Pancreas (tissue), 10 donors: ENCODE data around the gene ZGRF1. TPM values are rescaled to one million over a fixed set of nuclear protein-coding genes. Genes with fewer than 3 reads are reported as not detected.

ENCODE experiments used
- ATAC-seq, 4 donors: fragments of 200-7000 bp; cut with Tn5 transposase; one replicate each; pipeline versions ENCODE4 v1.8.0 to v1.9.1; 2020; ENCODE audit warnings: mild to moderate bottlenecking in 4 of 4, moderate library complexity in 4 of 4
- DNase-seq, 6 donors: peaks; one replicate each; pipeline ENCODE4 v3.0.0-alpha.2; 2020
- FAIRE-seq: peaks from 2 replicates; lab custom pipeline; 2012; peaks lifted over from hg19 to GRCh38; lab: Jason Lieb, UNC
- H3K27ac ChIP-seq, 4 donors: fragments of 200-600 bp; sonication (generic); 1 replicate in 3 of 4; 2 replicates in 1 of 4; pipeline versions ENCODE4 v1.5.0 to v1.8.0; 2020
- H3K27me3 ChIP-seq, 4 donors: fragments of 200-600 bp; one replicate each; pipeline ENCODE4 v1.8.0; 2021
- H3K36me3 ChIP-seq, 3 donors: fragments of 200-600 bp; sonication (generic) in 1 of 3; one replicate each; pipeline versions ENCODE4 v1.5.0 to v1.8.0; 2020 to 2021
- H3K4me1 ChIP-seq, 3 donors: fragments of 200-600 bp; one replicate each; pipeline ENCODE4 v1.8.0; 2021
- H3K4me3 ChIP-seq, 4 donors: fragments of 200-600 bp; sonication (generic) in 2 of 4; one replicate each; pipeline versions ENCODE4 v1.5.0 to v1.8.0; 2020 to 2021
- H3K9me3 ChIP-seq, 4 donors: fragments of 200-600 bp; one replicate each; pipeline ENCODE4 v1.8.0; 2021
- WGBS, 2 donors: extraction: QIAGEN DNeasy Blood & Tissue Kit; methylation state at CpG; one replicate each; pipeline ENCODE4 v1.1.7; 2013; 5-methylcytosine and 5-hydroxymethylcytosine counted together
- intact Hi-C, 3 donors: fragments of 100-400 bp; cut with DNase I; formaldehyde crosslinking; loops; one replicate each; pipeline versions ENCODE4 v1.11.1 to v1.14.2; 2022
- polyA plus RNA-seq, 2 donors: library from polyadenylated mRNA; stranded (reverse); fragments of 200-250 nt; gene quantifications; one replicate each; pipeline ENCODE4 v1.2.3, GENCODE V29; 2013
- total RNA-seq, 6 donors: library from RNA; stranded (reverse); fragmentation: NEBNext Ultra II Directional in 4 of 6; extraction: Animal tissue kit (Norgen Biotek cat#: 25700) in 4 of 6; gene quantifications; one replicate each; pipeline versions ENCODE4 v1.2.1 to v1.2.4, GENCODE V29; 2021 to 2023
- TF ChIP-seq, protein P1 (sequence below), 4 donors: fragments of 200-600 bp; sonication (generic) in 3 of 4; IDR thresholded peaks; one replicate each; pipeline versions ENCODE4 v1.5.0 to v1.8.0; 2021; ENCODE audit warnings: antibody characterized with exemption in 4 of 4
- donor health status: healthy with polysubstance abuse.
- donor health status: DM: no; HTN: no; CAD: no; lungs with moderate emphysema.
- donor health status: DM: no; HTN: no; CAD: no.
- donor health status: control.
- donor health status: control.
- donor health status: Bipolar disorder and iron deficiency.
- donor health status: DM: yes; HTN: yes; CAD: no.
- donor health status: DM: no; HTN: no; CAD: no.
- donor health status: DM: no; HTN: no; CAD: no.
- donor health status: DM: yes; HTN: yes; CAD: no.

The ZGRF1 gene
- total and polyA plus RNA-seq, 8 donors = 0.82 to 4.9 (median 1.9) TPM

DNA sequence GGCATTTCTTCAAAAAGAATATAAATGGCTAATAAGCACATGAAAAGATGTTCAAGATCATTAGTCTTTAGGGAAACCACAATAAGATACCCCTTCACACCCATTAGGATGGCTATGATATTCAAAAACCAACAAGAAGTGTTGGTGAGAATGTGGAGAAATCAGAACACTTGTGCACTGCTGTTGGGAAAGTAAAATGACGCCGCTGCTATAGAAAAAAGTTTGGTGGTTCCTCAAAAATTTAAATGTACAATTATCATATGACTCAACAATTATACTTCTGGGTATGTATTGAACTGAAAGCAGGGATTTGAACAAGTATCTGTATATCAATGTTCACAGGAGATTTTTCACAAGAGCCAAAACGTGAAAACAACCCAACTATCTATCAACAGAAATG lies 91.4 kb downstream of the ZGRF1 start:
- no peaks in the 10 kb centered on the region for H3K36me3 ChIP-seq
- DNase-seq = no peak
- ATAC-seq = no peak
- intact Hi-C loops = no loop called here
- H3K4me3 ChIP-seq = no peak overlapping the region
- FAIRE-seq = no peak
- no peaks in the 10 kb centered on the region for H3K4me1 ChIP-seq
- H3K27ac ChIP-seq = no peak overlapping the region
- no peaks in the 10 kb centered on the region for H3K27me3 ChIP-seq
- TF ChIP-seq, protein P1, sequence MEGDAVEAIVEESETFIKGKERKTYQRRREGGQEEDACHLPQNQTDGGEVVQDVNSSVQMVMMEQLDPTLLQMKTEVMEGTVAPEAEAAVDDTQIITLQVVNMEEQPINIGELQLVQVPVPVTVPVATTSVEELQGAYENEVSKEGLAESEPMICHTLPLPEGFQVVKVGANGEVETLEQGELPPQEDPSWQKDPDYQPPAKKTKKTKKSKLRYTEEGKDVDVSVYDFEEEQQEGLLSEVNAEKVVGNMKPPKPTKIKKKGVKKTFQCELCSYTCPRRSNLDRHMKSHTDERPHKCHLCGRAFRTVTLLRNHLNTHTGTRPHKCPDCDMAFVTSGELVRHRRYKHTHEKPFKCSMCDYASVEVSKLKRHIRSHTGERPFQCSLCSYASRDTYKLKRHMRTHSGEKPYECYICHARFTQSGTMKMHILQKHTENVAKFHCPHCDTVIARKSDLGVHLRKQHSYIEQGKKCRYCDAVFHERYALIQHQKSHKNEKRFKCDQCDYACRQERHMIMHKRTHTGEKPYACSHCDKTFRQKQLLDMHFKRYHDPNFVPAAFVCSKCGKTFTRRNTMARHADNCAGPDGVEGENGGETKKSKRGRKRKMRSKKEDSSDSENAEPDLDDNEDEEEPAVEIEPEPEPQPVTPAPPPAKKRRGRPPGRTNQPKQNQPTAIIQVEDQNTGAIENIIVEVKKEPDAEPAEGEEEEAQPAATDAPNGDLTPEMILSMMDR (IDR thresholded peaks at IDR 0.05) = no peak
- H3K9me3 ChIP-seq = no peaks in the 10 kb centered on the region
- 86 to 93% methylated on average over 3 of the region's 3 CpGs for WGBS, 2 donors

DNA sequence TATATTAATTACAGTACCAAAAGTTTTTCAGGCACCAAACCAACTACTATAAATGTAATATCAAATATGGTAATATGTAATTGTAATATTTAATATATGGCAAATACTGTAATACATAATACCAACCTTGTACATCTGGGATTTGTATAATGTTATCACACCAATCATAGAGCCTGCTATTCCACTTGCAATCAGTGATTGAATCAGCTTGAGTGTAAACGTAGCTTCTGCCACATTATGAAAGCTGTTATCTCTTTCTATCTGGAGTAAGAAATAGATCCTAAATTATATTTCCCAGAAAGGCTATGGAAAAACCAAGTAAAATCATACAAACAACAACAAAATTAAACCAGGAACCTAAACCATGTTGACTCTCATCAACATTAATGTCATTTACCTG lies 96.0 kb downstream of the ZGRF1 start:
- Histone ChIP-seq H3K36me3 (no peaks in the 10 kb centered on the region), H3K27me3 (no peaks in the 10 kb centered on the region), H3K4me1 (no peaks in the 10 kb centered on the region), H3K4me3 (no peak overlapping the region), H3K27ac (no peak overlapping the region), H3K9me3 (no peaks in the 10 kb centered on the region)
- DNase-seq (no peak), FAIRE-seq (no peak), ATAC-seq (no peak)
- TF ChIP-seq, protein P1 (IDR thresholded peaks at IDR 0.05) = no peak
- intact Hi-C loops = no loop called here
- WGBS, 2 donors = 81 to 88% methylated on average over 1 of the region's 1 CpG

DNA sequence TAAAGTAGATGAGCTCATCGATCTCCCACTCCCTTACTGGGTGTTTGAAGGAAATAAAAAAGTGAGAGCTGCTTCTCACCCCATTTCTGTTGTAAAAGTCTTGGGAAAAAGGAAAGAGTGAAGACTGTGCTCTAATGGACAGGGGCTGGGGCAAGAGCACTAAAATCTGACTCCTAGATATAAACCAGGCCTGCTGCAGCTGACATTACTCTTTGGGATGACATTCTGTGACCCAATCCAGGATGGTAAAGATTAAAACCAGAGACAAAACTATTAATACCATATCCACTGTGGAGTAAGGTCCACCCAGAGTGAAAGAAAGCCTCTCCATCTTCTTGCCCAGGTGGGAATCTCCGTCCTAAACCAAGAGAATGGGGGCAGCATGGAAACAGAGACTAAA lies 100.6 kb downstream of the ZGRF1 start:
- Histone ChIP-seq H3K4me3 (no peak overlapping the region), H3K4me1 (no peaks in the 10 kb centered on the region), H3K27ac (no peak overlapping the region), H3K36me3 (no peaks in the 10 kb centered on the region), H3K27me3 (no peaks in the 10 kb centered on the region), H3K9me3 (no peaks in the 10 kb centered on the region)
- intact Hi-C loops = no loop called here
- 85 to 86% methylated on average over 2 of the region's 2 CpGs for WGBS, 2 donors
- TF ChIP-seq, protein P1 (IDR thresholded peaks at IDR 0.05) = no peak
- DNase-seq = no peak
- ATAC-seq = no peak
- no peak for FAIRE-seq

DNA sequence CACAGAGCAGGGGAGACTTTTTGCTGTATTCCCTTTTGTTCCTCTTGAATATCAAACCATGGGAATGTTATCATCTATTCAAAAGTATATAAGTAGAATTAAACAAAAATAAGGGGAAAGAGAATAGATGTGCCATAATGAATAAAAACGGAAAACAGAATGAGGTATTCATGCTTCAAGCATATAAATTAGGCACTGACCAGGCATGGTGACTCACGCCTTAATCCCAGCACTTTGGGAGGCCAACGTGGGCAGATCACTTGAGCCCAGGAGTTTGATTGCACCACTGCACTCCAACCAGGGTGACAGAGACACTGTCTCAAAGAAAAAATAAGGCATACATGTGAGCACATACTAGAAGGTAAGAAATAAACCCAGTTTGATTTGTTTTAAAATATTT lies 104.4 kb downstream of the ZGRF1 start:
- 71 to 76% methylated on average over 3 of the region's 3 CpGs for WGBS, 2 donors
- Histone ChIP-seq H3K27ac (no peak overlapping the region), H3K27me3 (no peaks in the 10 kb centered on the region), H3K4me1 (no peaks in the 10 kb centered on the region), H3K4me3 (no peak overlapping the region), H3K36me3 (no peaks in the 10 kb centered on the region), H3K9me3 (no peaks in the 10 kb centered on the region)
- DNase-seq (no peak), FAIRE-seq (no peak), ATAC-seq (no peak)
- intact Hi-C loops = no loop called here
- TF ChIP-seq, protein P1 (IDR thresholded peaks at IDR 0.05) = no peak

DNA sequence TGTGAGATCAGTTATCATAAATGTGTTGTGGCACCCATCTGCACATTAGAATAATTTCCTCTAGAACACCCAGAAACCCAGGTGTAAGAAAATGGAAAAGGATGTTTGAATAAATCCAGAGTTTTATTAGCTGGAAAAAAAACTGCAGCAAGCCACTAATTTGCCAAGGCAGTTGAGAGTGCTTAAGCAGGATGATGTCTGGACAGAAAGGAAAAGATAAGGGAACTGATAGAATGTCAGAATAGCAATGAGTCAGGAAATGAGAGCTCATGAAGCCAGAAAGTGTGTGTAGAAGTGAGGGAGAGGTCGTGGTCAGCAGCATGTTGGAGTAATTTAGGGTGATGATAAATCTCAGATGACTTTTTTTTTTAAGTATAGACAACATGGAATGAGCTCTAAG lies 105.6 kb downstream of the ZGRF1 start:
- ATAC-seq (no peak), DNase-seq (no peak), FAIRE-seq (no peak)
- 26 to 32% methylated on average over 1 of the region's 1 CpG for WGBS, 2 donors
- no peaks in the 10 kb centered on the region for H3K27me3 ChIP-seq
- no peaks in the 10 kb centered on the region for H3K4me1 ChIP-seq
- H3K4me3 ChIP-seq = no peak overlapping the region
- TF ChIP-seq, protein P1 (IDR thresholded peaks at IDR 0.05) = no peak
- no peaks in the 10 kb centered on the region for H3K36me3 ChIP-seq
- H3K9me3 ChIP-seq = no peaks in the 10 kb centered on the region
- intact Hi-C loops = no loop called here
- H3K27ac ChIP-seq = no peak overlapping the region
